K562 (cell line): ENCODE results near the gene DSPP.

ENCODE experiments used
- ARID1B ChIP-seq: fragments of 450-650 bp; IDR thresholded peaks from 2 replicates; pipeline ENCODE4 v1.6.1; 2016; ENCODE audit warnings: antibody characterized with exemption, mild to moderate bottlenecking, inconsistent platforms
- CHD7 ChIP-seq: fragments of 200-600 bp; sonication (generic); IDR thresholded peaks from one replicate; pipeline ENCODE4 v1.6.1; 2012; ENCODE audit warnings: mild to moderate bottlenecking, low read depth, low read length, inconsistent platforms

GRCh38 chr4:87662871-87663270 is 54.5 kb downstream of the DSPP start:
- TF ChIP-seq ARID1B (no peak), CHD7 (no peak)
